Hepatocyte (in vitro differentiated cells): ENCODE data around the gene ABCE1. TPM values are rescaled to one million over a fixed set of nuclear protein-coding genes. Genes with fewer than 3 reads are reported as not detected.

ENCODE experiments used
- DNase-seq: peaks from one replicate; pipeline ENCODE4 v3.0.0-alpha.2; 2016; ENCODE audit warnings: low spot score
- H2AFZ ChIP-seq: fragments of 200-600 bp; sonication (generic); 2 replicates; pipeline ENCODE4 v1.6.0; 2016; ENCODE audit warnings: antibody characterized with exemption, mild to moderate bottlenecking
- H3K27ac ChIP-seq: fragments of 200-600 bp; sonication (generic); 2 replicates; pipeline ENCODE4 v1.5.1; 2016; ENCODE audit warnings: mild to moderate bottlenecking
- H3K27me3 ChIP-seq: fragments of 200-600 bp; sonication (generic); 2 replicates; pipeline ENCODE4 v1.6.1; 2016
- H3K36me3 ChIP-seq: fragments of 200-600 bp; sonication (generic); replicated peaks from 2 replicates; pipeline ENCODE4 v1.5.1; 2016; ENCODE audit warnings: low read depth; ENCODE audit not compliant: insufficient read depth
- H3K4me1 ChIP-seq: fragments of 200-600 bp; sonication (generic); 2 replicates; pipeline ENCODE4 v1.5.1; 2016; ENCODE audit warnings: mild to moderate bottlenecking, moderate library complexity; ENCODE audit not compliant: insufficient read depth
- H3K4me2 ChIP-seq: fragments of 200-600 bp; sonication (generic); 2 replicates; pipeline ENCODE4 v1.6.0; 2016
- H3K4me3 ChIP-seq: fragments of 200-600 bp; sonication (generic); 2 replicates; pipeline ENCODE4 v1.5.1; 2016; ENCODE audit warnings: mild to moderate bottlenecking
- H3K79me2 ChIP-seq: fragments of 200-600 bp; sonication (generic); 2 replicates; pipeline ENCODE4 v1.6.0; 2017; ENCODE audit warnings: mild to moderate bottlenecking
- H3K9me2 ChIP-seq: fragments of 200-600 bp; sonication (generic); replicated peaks from 2 replicates; pipeline ENCODE4 v1.6.0; 2017; ENCODE audit warnings: mild to moderate bottlenecking; ENCODE audit not compliant: insufficient read depth
- H3K9me3 ChIP-seq: fragments of 200-600 bp; sonication (generic); 2 replicates; pipeline ENCODE4 v1.5.1; 2016; ENCODE audit warnings: low read depth, mild to moderate bottlenecking
- H4K20me1 ChIP-seq: fragments of 200-600 bp; sonication (generic); 2 replicates; pipeline ENCODE4 v1.6.0; 2016; ENCODE audit warnings: mild to moderate bottlenecking; ENCODE audit not compliant: insufficient read depth, poor library complexity, severe bottlenecking
- EZH2 ChIP-seq: fragments of 200-600 bp; sonication (generic); IDR thresholded peaks from 2 replicates; pipeline ENCODE4 v1.6.1; 2016; ENCODE audit warnings: antibody characterized with exemption, mild to moderate bottlenecking, borderline replicate concordance
- EZH2phosphoT487 ChIP-seq: fragments of 200-600 bp; sonication (generic); IDR thresholded peaks from one replicate; pipeline ENCODE4 v1.6.1; 2018; ENCODE audit warnings: antibody characterized with exemption, mild to moderate bottlenecking, low read depth, moderate library complexity; ENCODE audit not compliant: unreplicated experiment, severe bottlenecking
- whole genome bisulfite sequencing: methylation state at CpG from one replicate; pipeline ENCODE4 v1.1.6; 2016; ENCODE audit warnings: low lambda C conversion rate; ENCODE audit errors: missing lambda C conversion rate; 5-methylcytosine and 5-hydroxymethylcytosine counted together
- polyA plus RNA-seq: library from polyadenylated mRNA; unstranded; fragments of >200 nt; fragmentation: Nextera tagmentation; extraction: Ambion mirVana; gene quantifications from 2 replicates; pipeline ENCODE4 v1.2.1, GENCODE V29; 2016
- total RNA-seq: library from RNA; depleted of rRNA; stranded (reverse); fragments of >200 nt; gene quantifications from 2 replicates; pipeline ENCODE4 v1.2.3, GENCODE V29; 2014
- TF ChIP-seq, protein P1 (sequence below): fragments of 200-600 bp; sonication (generic); IDR thresholded peaks from 2 replicates; pipeline ENCODE4 v1.5.1; 2016; ENCODE audit warnings: antibody characterized with exemption, mild to moderate bottlenecking; ENCODE audit not compliant: poor library complexity

ABCE1 gene
- total and polyA plus RNA-seq, 2 experiments from 2014 or later = 24.3 to 82.4 TPM

DNA sequence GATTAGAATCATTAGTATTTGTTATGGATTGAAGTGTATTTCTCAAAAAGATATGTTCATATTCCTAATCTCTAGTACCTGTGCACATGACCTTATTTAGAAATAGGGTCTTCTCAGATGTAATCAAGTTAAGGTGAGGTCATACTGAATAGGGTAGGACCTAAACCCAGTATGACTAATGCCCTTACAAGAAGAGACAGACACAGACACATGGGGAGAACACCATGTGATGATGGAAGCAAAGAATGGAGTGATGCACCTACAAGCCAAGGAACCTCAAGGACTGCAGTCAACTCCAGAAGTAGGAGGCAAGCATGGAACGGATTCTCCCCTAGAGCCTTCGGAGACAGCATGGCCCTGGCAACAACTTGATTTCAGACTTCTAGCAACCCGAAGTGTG, 50.9 kb downstream of the ABCE1 start:
- Histone ChIP-seq H3K9me2 (no peaks in the 10 kb centered on the region), H4K20me1 (no peaks in the 10 kb centered on the region), H3K4me1 (no peaks in the 10 kb centered on the region), H3K36me3 (no peaks in the 10 kb centered on the region), H3K27ac (no peak overlapping the region), H2AFZ (no peak overlapping the region), H3K4me2 (no peak overlapping the region), H3K27me3 (no peaks in the 10 kb centered on the region), H3K79me2 (no peaks in the 10 kb centered on the region), H3K9me3 (no peaks in the 10 kb centered on the region), H3K4me3 (no peak overlapping the region)
- no peak for DNase-seq
- 97% methylated on average over 3 of the region's 3 CpGs for WGBS
- TF ChIP-seq, protein P1, sequence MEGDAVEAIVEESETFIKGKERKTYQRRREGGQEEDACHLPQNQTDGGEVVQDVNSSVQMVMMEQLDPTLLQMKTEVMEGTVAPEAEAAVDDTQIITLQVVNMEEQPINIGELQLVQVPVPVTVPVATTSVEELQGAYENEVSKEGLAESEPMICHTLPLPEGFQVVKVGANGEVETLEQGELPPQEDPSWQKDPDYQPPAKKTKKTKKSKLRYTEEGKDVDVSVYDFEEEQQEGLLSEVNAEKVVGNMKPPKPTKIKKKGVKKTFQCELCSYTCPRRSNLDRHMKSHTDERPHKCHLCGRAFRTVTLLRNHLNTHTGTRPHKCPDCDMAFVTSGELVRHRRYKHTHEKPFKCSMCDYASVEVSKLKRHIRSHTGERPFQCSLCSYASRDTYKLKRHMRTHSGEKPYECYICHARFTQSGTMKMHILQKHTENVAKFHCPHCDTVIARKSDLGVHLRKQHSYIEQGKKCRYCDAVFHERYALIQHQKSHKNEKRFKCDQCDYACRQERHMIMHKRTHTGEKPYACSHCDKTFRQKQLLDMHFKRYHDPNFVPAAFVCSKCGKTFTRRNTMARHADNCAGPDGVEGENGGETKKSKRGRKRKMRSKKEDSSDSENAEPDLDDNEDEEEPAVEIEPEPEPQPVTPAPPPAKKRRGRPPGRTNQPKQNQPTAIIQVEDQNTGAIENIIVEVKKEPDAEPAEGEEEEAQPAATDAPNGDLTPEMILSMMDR = no peak
- no peak for TF ChIP-seq EZH2
- TF ChIP-seq EZH2phosphoT487 = no peak

DNA sequence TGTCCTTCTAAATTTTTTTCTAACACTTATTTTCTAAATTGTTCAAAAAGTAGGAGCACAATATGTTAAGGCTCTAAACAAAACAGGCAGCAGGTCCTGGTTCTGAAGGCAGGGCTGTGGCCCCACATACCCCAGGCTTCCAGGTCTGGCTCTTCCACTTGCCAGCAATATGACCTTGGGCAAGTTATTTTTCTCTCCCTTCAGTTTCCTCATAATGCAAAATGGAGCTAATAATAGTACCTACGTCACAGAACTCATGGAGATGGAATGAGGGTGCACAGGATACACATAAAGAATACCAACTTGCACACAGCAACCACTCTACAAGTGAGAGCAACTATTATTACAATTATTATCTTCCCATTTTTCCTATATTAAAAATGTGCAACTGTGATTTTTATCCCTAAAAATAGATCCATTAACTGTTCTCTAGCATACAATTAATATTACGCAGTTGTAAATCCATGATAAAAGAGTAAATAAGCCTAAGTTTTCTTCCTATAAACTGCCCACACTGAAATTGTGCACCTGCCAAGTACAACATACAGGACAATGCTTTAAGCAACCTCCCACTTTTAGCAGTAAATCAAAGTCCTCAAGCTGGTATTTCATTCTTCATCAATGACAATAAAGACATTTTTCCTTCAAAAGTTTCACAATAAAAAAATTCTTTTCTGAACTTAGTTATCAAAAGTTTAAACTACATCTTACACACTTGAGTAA, 55.2 kb downstream of the ABCE1 start:
- no peaks in the 10 kb centered on the region for H3K9me2 ChIP-seq
- H3K9me3 ChIP-seq = no peaks in the 10 kb centered on the region
- H3K36me3 ChIP-seq = no peaks in the 10 kb centered on the region
- H3K4me3 ChIP-seq = no peak overlapping the region
- DNase-seq = no peak
- no peaks in the 10 kb centered on the region for H3K79me2 ChIP-seq
- H3K4me1 ChIP-seq = no peaks in the 10 kb centered on the region
- 98% methylated on average over 2 of the region's 2 CpGs for WGBS
- no peaks in the 10 kb centered on the region for H4K20me1 ChIP-seq
- H3K27me3 ChIP-seq = no peaks in the 10 kb centered on the region
- H3K27ac ChIP-seq = no peak overlapping the region
- H3K4me2 ChIP-seq = no peak overlapping the region
- H2AFZ ChIP-seq = no peak overlapping the region
- TF ChIP-seq, protein P1 = no peak
- TF ChIP-seq EZH2 (no peak), EZH2phosphoT487 (no peak)

DNA sequence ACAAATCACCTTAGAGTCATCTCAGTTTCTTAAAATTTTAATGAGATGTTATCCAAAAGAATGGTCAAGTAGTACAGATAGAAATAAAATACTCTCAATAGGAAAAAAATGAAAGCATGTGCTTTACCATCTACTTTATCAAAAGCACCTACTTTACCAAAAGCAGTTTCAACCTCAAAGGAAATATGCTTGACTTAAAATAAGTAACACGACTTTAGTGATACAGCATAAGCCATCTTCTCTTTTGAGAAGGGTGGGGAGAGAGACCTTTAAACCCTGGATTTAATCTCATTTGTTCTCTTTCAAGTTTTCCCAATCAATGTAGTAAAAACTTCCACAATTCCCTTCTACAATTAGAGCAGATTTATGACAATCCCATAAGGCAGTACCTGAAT, 55.8 kb downstream of the ABCE1 start:
- Histone ChIP-seq H4K20me1 (no peaks in the 10 kb centered on the region), H3K27ac (no peak overlapping the region), H3K79me2 (peaks cover 1% of the 10 kb centered on the region), H3K9me3 (no peaks in the 10 kb centered on the region), H3K9me2 (no peaks in the 10 kb centered on the region), H3K36me3 (no peaks in the 10 kb centered on the region), H2AFZ (no peak overlapping the region), H3K27me3 (no peaks in the 10 kb centered on the region), H3K4me2 (no peak overlapping the region), H3K4me3 (no peak overlapping the region), H3K4me1 (no peaks in the 10 kb centered on the region)
- DNase-seq = no peak
- TF ChIP-seq EZH2 (no peak), EZH2phosphoT487 (no peak)
- TF ChIP-seq, protein P1 = no peak
- 70% methylated on average over 1 of the region's 1 CpG for WGBS

DNA sequence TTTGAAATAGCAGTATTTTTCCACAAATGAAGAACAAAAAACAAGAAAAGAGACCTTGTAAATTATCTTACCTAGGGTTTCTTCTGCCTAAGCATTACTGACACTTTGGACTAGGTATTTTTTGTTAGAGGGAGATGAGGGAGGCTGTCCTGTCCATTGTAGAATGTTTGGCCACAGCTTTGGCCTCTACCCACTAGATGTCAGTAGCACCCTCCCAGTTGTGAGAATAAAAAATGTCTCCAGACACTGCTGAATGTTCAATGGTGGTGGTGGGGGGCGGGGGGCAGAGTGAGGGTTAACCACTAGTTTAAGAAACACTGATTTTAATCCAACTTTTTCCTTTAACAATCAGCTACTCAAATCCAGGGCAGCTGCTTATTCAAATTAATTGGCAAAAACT, 56.5 kb downstream of the ABCE1 start:
- no peak overlapping the region for H3K27ac ChIP-seq
- H3K4me3 ChIP-seq = no peak overlapping the region
- DNase-seq = peak; percentile 34
- peaks cover 2% of the 10 kb centered on the region for H3K79me2 ChIP-seq
- H3K9me3 ChIP-seq = no peaks in the 10 kb centered on the region
- no peaks in the 10 kb centered on the region for H3K27me3 ChIP-seq
- no peaks in the 10 kb centered on the region for H4K20me1 ChIP-seq
- TF ChIP-seq, protein P1 = peak; percentile 49
- no peak for TF ChIP-seq EZH2phosphoT487
- no peaks in the 10 kb centered on the region for H3K36me3 ChIP-seq
- no peak overlapping the region for H3K4me2 ChIP-seq
- no peaks in the 10 kb centered on the region for H3K9me2 ChIP-seq
- 100% methylated on average over 1 of the region's 1 CpG for WGBS
- H3K4me1 ChIP-seq = no peaks in the 10 kb centered on the region
- no peak overlapping the region for H2AFZ ChIP-seq
